Transverse colon (tissue), 4 donors: ENCODE data around the gene KIF7. TPM values are rescaled to one million over a fixed set of nuclear protein-coding genes. Genes with fewer than 3 reads are reported as not detected.

ENCODE experiments used
- DNase-seq: peaks from one replicate; pipeline ENCODE4 v3.0.0-alpha.2; 2019
- H3K27ac ChIP-seq, 4 donors: fragments of 200-600 bp; sonication (generic); 2 replicates each; pipeline ENCODE4 v1.5.1; 2016 to 2018; ENCODE audit warnings: inconsistent platforms in 4 of 4
- H3K27me3 ChIP-seq: fragments of 200-600 bp; sonication (generic); 2 replicates; pipeline ENCODE4 v1.5.1; 2017; ENCODE audit warnings: inconsistent platforms
- H3K36me3 ChIP-seq, 4 donors: fragments of 200-600 bp; sonication (generic); 2 replicates each; pipeline ENCODE4 v1.5.1; 2017 to 2019; ENCODE audit warnings: inconsistent platforms in 4 of 4
- H3K4me1 ChIP-seq, 4 donors: fragments of 200-600 bp; sonication (generic); 2 replicates each; pipeline ENCODE4 v1.5.1; 2017 to 2020; ENCODE audit warnings: inconsistent platforms in 4 of 4
- H3K4me3 ChIP-seq, 4 donors: fragments of 200-600 bp; sonication (generic); 1 replicate in 1 of 4; 2 replicates in 3 of 4; pipeline versions ENCODE4 v1.5.1 to v1.6.1; 2017 to 2019; ENCODE audit warnings: inconsistent platforms in 4 of 4
- H3K9me3 ChIP-seq, 2 donors: fragments of 200-600 bp; sonication (generic); 2 replicates each; pipeline ENCODE4 v1.5.1; 2017 to 2019; ENCODE audit warnings: inconsistent platforms in 2 of 2
- CTCF ChIP-seq, 5 experiments: fragments of 200-600 bp in 3 of 5; fragments of 450-650 bp in 2 of 5; sonication (generic) in 3 of 5; IDR thresholded peaks; 1 replicate in 2 of 5; 2 replicates in 3 of 5; pipeline ENCODE4 v1.5.1; 2016 to 2017; ENCODE audit warnings: antibody characterized with exemption in 5 of 5, inconsistent platforms in 3 of 5, mild to moderate bottlenecking in 2 of 5, moderate library complexity in 1 of 5
- EP300 ChIP-seq: sonication (generic); formaldehyde crosslinking; IDR thresholded peaks from one replicate; pipeline ENCODE4 v1.6.1; 2017; ENCODE audit warnings: antibody characterized with exemption, low read depth
- POLR2A ChIP-seq: fragments of 450-650 bp; IDR thresholded peaks from one replicate; pipeline ENCODE4 v1.6.1; 2016; ENCODE audit warnings: antibody characterized with exemption, mild to moderate bottlenecking, moderate library complexity
- POLR2AphosphoS5 ChIP-seq, 3 donors: sonication (generic); formaldehyde crosslinking; IDR thresholded peaks; one replicate each; pipeline ENCODE4 v1.6.1; 2016; ENCODE audit warnings: antibody characterized with exemption in 3 of 3
- WGBS, 2 donors: methylation state at CpG; one replicate each; pipeline ENCODE4 v1.1.5; 2018; ENCODE audit warnings: low coverage in 1 of 2; 5-methylcytosine and 5-hydroxymethylcytosine counted together
- in situ Hi-C, 4 donors: fragments of 200-750 bp; cut with MboI; loops; one replicate each; pipeline versions ENCODE4 v1.15.0 to v1.15.1; 2017; ENCODE audit warnings: low sequenced_read_pairs in 3 of 4, low pct_ligation_motif_present in 1 of 4, low pct_unique_long_range_greater_than_20kb in 1 of 4
- intact Hi-C: fragments of 100-400 bp; cut with DNase I; formaldehyde crosslinking; loops from one replicate; pipeline ENCODE4 v1.15.1; 2023; ENCODE audit warnings: low total_unique reads
- total RNA-seq, 4 donors: library from RNA; depleted of rRNA; stranded (reverse); fragments of >200 nt; gene quantifications; one replicate each; pipeline ENCODE4 v1.1.0, GENCODE V29; 2016

KIF7 gene
- total RNA-seq, 4 donors from 2014 or later: 2.3 to 11.5 (median 5.4) TPM

- H3K36me3 ChIP-seq: peaks cover 0 to 13% (median 3%) of the 10 kb centered on the region in 4 donors
- H3K27ac ChIP-seq: no peak overlapping the region
- intact Hi-C loops (no loop called here), in situ Hi-C loops (no loop called here)
- DNase-seq: no peak
- no peak overlapping the region for H3K4me3 ChIP-seq
- peaks cover 7 to 38% (median 18%) of the 10 kb centered on the region in 4 donors for H3K4me1 ChIP-seq
- TF ChIP-seq CTCF (IDR thresholded peaks at IDR 0.05) (no peak), POLR2AphosphoS5 (IDR thresholded peaks at IDR 0.05) (no peak), POLR2A (no peak), EP300 (no peak)
- no peaks in the 10 kb centered on the region for H3K9me3 ChIP-seq
- 75 to 76% methylated on average over 2 of the region's 2 CpGs for WGBS, 2 donors
- H3K27me3 ChIP-seq: no peaks in the 10 kb centered on the region
These were observed 30.7 kb upstream of the KIF7 start for GRCh38 chr15:89685995-89686394.

GRCh38 chr15:89681146-89681545 lies 25.9 kb upstream of the KIF7 start:
- H3K9me3 ChIP-seq: no peaks in the 10 kb centered on the region
- no peaks in the 10 kb centered on the region for H3K27me3 ChIP-seq
- 82% methylated on average over 2 of the region's 2 CpGs; no CpG with 5 or more reads in 1 of the 2 donors for WGBS, 2 donors
- peaks cover 13 to 24% (median 17%) of the 10 kb centered on the region in 4 donors for H3K4me1 ChIP-seq
- in situ Hi-C loops (no loop called here), intact Hi-C loops (no loop called here)
- DNase-seq: no peak
- H3K4me3 ChIP-seq: no peak overlapping the region
- no peak for TF ChIP-seq EP300
- no peak for TF ChIP-seq POLR2A
- TF ChIP-seq CTCF (IDR thresholded peaks at IDR 0.05): no peak
- no peak for TF ChIP-seq POLR2AphosphoS5 (IDR thresholded peaks at IDR 0.05)
- peaks cover 0 to 13% (median 3%) of the 10 kb centered on the region in 4 donors for H3K36me3 ChIP-seq
- H3K27ac ChIP-seq: peak overlapping the region; percentile 79 to 80 (median 80)

GRCh38 chr15:89680282-89680873 lies 25.1 kb upstream of the KIF7 start:
- intact Hi-C loops (no loop called here), in situ Hi-C loops (no loop called here)
- Histone ChIP-seq H3K27me3 (no peaks in the 10 kb centered on the region), H3K9me3 (no peaks in the 10 kb centered on the region), H3K36me3 (peaks cover 0 to 7% (median 3%) of the 10 kb centered on the region in 4 donors), H3K4me1 (peaks cover 13 to 24% (median 17%) of the 10 kb centered on the region in 4 donors), H3K27ac (peak overlapping the region; percentile 79 to 80 (median 80)), H3K4me3 (no peak overlapping the region)
- TF ChIP-seq POLR2AphosphoS5 (IDR thresholded peaks at IDR 0.05): peak; percentile 17 to 82 (median 74)
- TF ChIP-seq EP300: no peak
- TF ChIP-seq CTCF (IDR thresholded peaks at IDR 0.05): no peak
- no peak for TF ChIP-seq POLR2A
- WGBS, 2 donors: 30 to 46% methylated on average over 4 to 5 of the region's 5 CpGs
- peak; percentile 76 for DNase-seq

GRCh38 chr15:89679212-89679611 lies 23.9 kb upstream of the KIF7 start, which contains the start of gene PLIN1:
Gene PLIN1 (minus strand): TSS chr15:89679367. CDS start chr15:89677489, 1,878 bp downstream.
- WGBS, 2 donors: 91% methylated on average over 2 of the region's 2 CpGs; no CpG with 5 or more reads in 1 of the 2 donors
- no peaks in the 10 kb centered on the region for H3K9me3 ChIP-seq
- intact Hi-C loops (no loop called here), in situ Hi-C loops (no loop called here)
- H3K27me3 ChIP-seq: no peaks in the 10 kb centered on the region
- H3K27ac ChIP-seq: peak within 1 kb of the TSS; percentile 79 to 80 (median 80)
- no peak within 1 kb of the TSS for H3K4me3 ChIP-seq
- no peak for DNase-seq
- peaks cover 13 to 24% (median 17%) of the 10 kb centered on the region in 4 donors for H3K4me1 ChIP-seq
- H3K36me3 ChIP-seq: peaks cover 0 to 3% (median 0%) of the 10 kb centered on the region in 4 donors
- TF ChIP-seq POLR2AphosphoS5 (IDR thresholded peaks at IDR 0.05) (no peak), POLR2A (no peak), EP300 (no peak), CTCF (IDR thresholded peaks at IDR 0.05) (no peak)
